Body of pancreas (tissue), 4 donors: ENCODE results near the gene PYGO2. TPM values are rescaled to one million over a fixed set of nuclear protein-coding genes. Genes with fewer than 3 reads are reported as not detected.

ENCODE experiments used
- ATAC-seq: fragments of 150-250 bp; one replicate; pipeline ENCODE4 v1.9.1; 2016
- DNase-seq, 4 donors: peaks; one replicate each; pipeline ENCODE4 v3.0.0-alpha.2; 2019
- H3K27ac ChIP-seq, 4 donors: fragments of 200-600 bp; sonication (generic); 1 replicate in 3 of 4; 2 replicates in 1 of 4; pipeline versions ENCODE4 v1.5.1 to v1.6.1; 2016 to 2019; ENCODE audit warnings: mild to moderate bottlenecking in 1 of 4, mixed read lengths in 1 of 4, moderate library complexity in 1 of 4
- H3K27me3 ChIP-seq, 2 donors: fragments of 200-600 bp; sonication (generic); one replicate each; pipeline ENCODE4 v1.6.0; 2016; ENCODE audit warnings: mild to moderate bottlenecking in 1 of 2
- H3K36me3 ChIP-seq, 2 donors: fragments of 200-600 bp; sonication (generic); replicated peaks in 1 of 2; 2 replicates each; pipeline ENCODE4 v1.5.1; 2016; ENCODE audit warnings: low read depth in 2 of 2; ENCODE audit not compliant: insufficient read depth in 1 of 2
- H3K4me1 ChIP-seq: fragments of 200-600 bp; sonication (generic); one replicate; pipeline ENCODE4 v1.6.0; 2016
- H3K4me3 ChIP-seq, 2 donors: fragments of 200-600 bp; sonication (generic); 1 replicate in 1 of 2; 2 replicates in 1 of 2; pipeline ENCODE4 v1.5.1; 2016 to 2019
- H3K9me3 ChIP-seq, 3 donors: fragments of 200-600 bp; sonication (generic); 1 replicate in 2 of 3; 2 replicates in 1 of 3; pipeline ENCODE4 v1.5.1; 2016
- CTCF ChIP-seq, 7 experiments: fragments of 450-650 bp in 4 of 7; fragments of 200-600 bp in 3 of 7; sonication (generic) in 3 of 7; IDR thresholded peaks; one replicate each; pipeline ENCODE4 v1.5.1; 2016 to 2019; ENCODE audit warnings: antibody characterized with exemption in 7 of 7
- POLR2A ChIP-seq, 3 donors: fragments of 450-650 bp; IDR thresholded peaks; one replicate each; pipeline ENCODE4 v1.6.1; 2016; ENCODE audit warnings: antibody characterized with exemption in 3 of 3, mild to moderate bottlenecking in 2 of 3
- WGBS, 2 donors: methylation state at CpG; one replicate each; pipeline ENCODE4 v1.1.5; 2017; 5-methylcytosine and 5-hydroxymethylcytosine counted together
- intact Hi-C: fragments of 100-400 bp; cut with DNase I; formaldehyde crosslinking; loops from one replicate; pipeline ENCODE4 v1.15.1; 2023
- total RNA-seq, 2 donors: library from RNA; depleted of rRNA; stranded (reverse); fragments of >200 nt; gene quantifications; one replicate each; pipeline ENCODE4 v1.1.0, GENCODE V29; 2016

Gene PYGO2
- total RNA-seq, 2 donors from 2014 or later: 10.9 to 15.2 TPM

GRCh38 chr1:154941333-154942013 lies 20.1 kb downstream of the PYGO2 start:
- Histone ChIP-seq H3K4me1 (peaks cover 27% of the 10 kb centered on the region), H3K36me3 (no peaks in the 10 kb centered on the region), H3K9me3 (no peaks in the 10 kb centered on the region), H3K4me3 (no peak overlapping the region), H3K27me3 (no peaks in the 10 kb centered on the region), H3K27ac (peak overlapping the region; percentile 48 to 82 (median 66))
- intact Hi-C loops: no loop called here
- no peak for TF ChIP-seq CTCF (IDR thresholded peaks at IDR 0.05)
- no peak for TF ChIP-seq POLR2A (IDR thresholded peaks at IDR 0.05)
- WGBS, 2 donors: 27 to 45% methylated on average over 3 to 5 of the region's 5 CpGs
- ATAC-seq (no peak), DNase-seq (peak; percentile 68 to 86 (median 80))

GRCh38 chr1:154940651-154941194 lies 20.9 kb downstream of the PYGO2 start:
- intact Hi-C loops: no loop called here
- TF ChIP-seq CTCF (IDR thresholded peaks at IDR 0.05) (no peak), POLR2A (IDR thresholded peaks at IDR 0.05) (no peak)
- ATAC-seq (no peak), DNase-seq (no peak)
- no peaks in the 10 kb centered on the region for H3K27me3 ChIP-seq
- H3K9me3 ChIP-seq: no peaks in the 10 kb centered on the region
- WGBS, 2 donors: 64 to 84% methylated on average over 4 to 8 of the region's 8 CpGs
- no peak overlapping the region for H3K4me3 ChIP-seq
- H3K36me3 ChIP-seq: no peaks in the 10 kb centered on the region
- peak overlapping the region in 2 of 4 donors; percentile 82 for H3K27ac ChIP-seq
- peaks cover 31% of the 10 kb centered on the region for H3K4me1 ChIP-seq

GRCh38 chr1:154940213-154940560 lies 21.4 kb downstream of the PYGO2 start:
- no peak overlapping the region for H3K4me3 ChIP-seq
- H3K27me3 ChIP-seq: no peaks in the 10 kb centered on the region
- H3K4me1 ChIP-seq: peaks cover 34% of the 10 kb centered on the region
- no peak for ATAC-seq
- TF ChIP-seq CTCF (IDR thresholded peaks at IDR 0.05) (no peak), POLR2A (IDR thresholded peaks at IDR 0.05) (no peak)
- no peaks in the 10 kb centered on the region for H3K36me3 ChIP-seq
- WGBS, 2 donors: 91% methylated on average over 1 of the region's 1 CpG; no CpG with 5 or more reads in 1 of the 2 donors
- DNase-seq: no peak
- H3K9me3 ChIP-seq: no peaks in the 10 kb centered on the region
- intact Hi-C loops: no loop called here
- peak overlapping the region in 1 of 4 donors; percentile 6 for H3K27ac ChIP-seq

- DNase-seq (no peak), ATAC-seq (no peak)
- TF ChIP-seq CTCF (IDR thresholded peaks at IDR 0.05) (no peak), POLR2A (IDR thresholded peaks at IDR 0.05) (no peak)
- Histone ChIP-seq H3K27ac (peak overlapping the region in 2 of 4 donors; percentile 96 to 99), H3K27me3 (no peaks in the 10 kb centered on the region), H3K9me3 (no peaks in the 10 kb centered on the region), H3K36me3 (no peaks in the 10 kb centered on the region), H3K4me3 (no peak overlapping the region), H3K4me1 (peaks cover 34% of the 10 kb centered on the region)
- intact Hi-C loops: no loop called here
- 83 to 86% methylated on average over 7 of the region's 7 CpGs for whole genome bisulfite sequencing, 2 donors
Observed at GRCh38 chr1:154938604-154939399, 22.8 kb downstream of the PYGO2 start.
